Lung (tissue), 12 donors: ENCODE measurements around the gene TRIM46. TPM values are rescaled to one million over a fixed set of nuclear protein-coding genes. Genes with fewer than 3 reads are reported as not detected.

Experiments
- ATAC-seq: fragments of 200-7000 bp; cut with Tn5 transposase; one replicate; pipeline ENCODE4 v1.9.1; 2020; ENCODE audit warnings: moderate number of reproducible peaks; ENCODE audit not compliant: insufficient read depth, low FRiP score
- DNase-seq, 3 donors: peaks; one replicate each; pipeline ENCODE4 v3.0.0-alpha.2; 2013 to 2017
- H3K27ac ChIP-seq, 2 donors: one replicate each; pipeline ENCODE4 v1.5.1; 2013; ENCODE audit warnings: mild to moderate bottlenecking in 2 of 2, moderate library complexity in 2 of 2, control low read depth in 1 of 2, inconsistent platforms in 1 of 2, low read depth in 1 of 2, low read length in 1 of 2
- H3K27me3 ChIP-seq, 3 donors: one replicate each; pipeline ENCODE4 v1.5.1; 2013; ENCODE audit warnings: low read length in 2 of 3; ENCODE audit not compliant: control insufficient read depth in 3 of 3, insufficient read depth in 3 of 3
- H3K36me3 ChIP-seq, 4 donors: one replicate each; pipeline ENCODE4 v1.5.1; 2013; ENCODE audit warnings: low read length in 4 of 4, mild to moderate bottlenecking in 1 of 4, moderate library complexity in 1 of 4; ENCODE audit not compliant: control insufficient read depth in 4 of 4, insufficient read depth in 4 of 4
- H3K4me1 ChIP-seq, 5 donors: one replicate each; pipeline ENCODE4 v1.5.1; 2013; ENCODE audit warnings: low read length in 5 of 5, mild to moderate bottlenecking in 2 of 5, moderate library complexity in 1 of 5; ENCODE audit not compliant: control insufficient read depth in 5 of 5, insufficient read depth in 5 of 5
- H3K4me3 ChIP-seq: one replicate; pipeline ENCODE4 v1.5.1; 2013; ENCODE audit warnings: mild to moderate bottlenecking, control low read depth, moderate library complexity
- H3K9ac ChIP-seq, 2 donors: one replicate each; pipeline ENCODE4 v1.5.1; 2013; ENCODE audit warnings: low read length in 2 of 2, control low read depth in 1 of 2; ENCODE audit not compliant: insufficient read depth in 1 of 2
- H3K9me3 ChIP-seq, 4 donors: one replicate each; pipeline ENCODE4 v1.5.1; 2013; ENCODE audit warnings: low read length in 3 of 4, mild to moderate bottlenecking in 1 of 4, moderate library complexity in 1 of 4; ENCODE audit not compliant: control insufficient read depth in 4 of 4, insufficient read depth in 3 of 4
- CTCF ChIP-seq: IDR thresholded peaks from 2 replicates; pipeline ENCODE4 v1.5.1; 2012; ENCODE audit warnings: mild to moderate bottlenecking; ENCODE audit errors: control extremely low read depth, extremely low read depth
- WGBS, 2 donors: extraction: QIAGEN DNeasy Blood & Tissue Kit; methylation state at CpG; one replicate each; pipeline ENCODE4 v1.1.7; 2013; 5-methylcytosine and 5-hydroxymethylcytosine counted together
- polyA plus RNA-seq, 2 donors: library from polyadenylated mRNA; stranded (reverse); fragments of 200-250 nt; gene quantifications; one replicate each; pipeline ENCODE4 v1.2.1, GENCODE V29; 2013
- total RNA-seq, 2 donors: library from RNA; depleted of rRNA in 1 of 2; stranded (reverse); fragments of >200 nt in 1 of 2; gene quantifications; one replicate each; pipeline ENCODE4 v1.2.1, GENCODE V29; 2014 to 2021
- donor health status: control.
- donor health status: control.
- donor health status: Bipolar disorder and iron deficiency.
- donor health status: healthy.
- donor health status: DM: yes; HTN: yes; CAD: no.

Gene TRIM46
- total and polyA plus RNA-seq, 4 donors = 0.26 to 0.71 (median 0.46) TPM

- no peak overlapping the region for H3K9ac ChIP-seq
- peak in 2 of 3 donors; percentile 47 to 55 for DNase-seq
Observed at GRCh38 chr1:155184835-155185782, 11.5 kb downstream of the TRIM46 start.

GRCh38 chr1:155185783-155186066 is 12.1 kb downstream of the TRIM46 start:
- Histone ChIP-seq H3K27me3 (no peaks in the 10 kb centered on the region), H3K9me3 (peaks cover 0 to 2% (median 0%) of the 10 kb centered on the region in 4 donors), H3K4me1 (peaks cover 0 to 12% (median 5%) of the 10 kb centered on the region in 5 donors), H3K9ac (no peak overlapping the region), H3K36me3 (no peaks in the 10 kb centered on the region), H3K4me3 (no peak overlapping the region), H3K27ac (peak overlapping the region in 1 of 2 donors; percentile 69)
- DNase-seq (no peak), ATAC-seq (no peak)
- WGBS, 2 donors = 65 to 79% methylated on average over 6 of the region's 6 CpGs
- no peak for TF ChIP-seq CTCF

More at GRCh38 chr1:155184835-155185782, 11.5 kb downstream of the TRIM46 start:
- H3K4me1 ChIP-seq = peaks cover 0 to 12% (median 5%) of the 10 kb centered on the region in 5 donors
- H3K27ac ChIP-seq = peak overlapping the region in 1 of 2 donors; percentile 69
- H3K27me3 ChIP-seq = no peaks in the 10 kb centered on the region
- ATAC-seq = peak; percentile 42
- no peaks in the 10 kb centered on the region for H3K36me3 ChIP-seq
- 49 to 72% methylated on average over 19 to 21 of the region's 21 CpGs for WGBS, 2 donors
- TF ChIP-seq CTCF = no peak
- peaks cover 0 to 2% (median 0%) of the 10 kb centered on the region in 4 donors for H3K9me3 ChIP-seq
- no peak overlapping the region for H3K4me3 ChIP-seq

- Histone ChIP-seq H3K4me3 (no peak overlapping the region), H3K9me3 (peaks cover 0 to 2% (median 0%) of the 10 kb centered on the region in 4 donors), H3K27me3 (no peaks in the 10 kb centered on the region), H3K36me3 (no peaks in the 10 kb centered on the region), H3K9ac (no peak overlapping the region), H3K4me1 (peaks cover 0 to 12% (median 5%) of the 10 kb centered on the region in 5 donors), H3K27ac (peak overlapping the region in 1 of 2 donors; percentile 83)
- TF ChIP-seq CTCF = no peak
- 72 to 86% methylated on average over 8 of the region's 8 CpGs for WGBS, 2 donors
- ATAC-seq = no peak
- peak; percentile 62 to 82 (median 71) for DNase-seq
Observed at GRCh38 chr1:155186067-155186793, 12.6 kb downstream of the TRIM46 start.
